Mesangial cell (primary cell): ENCODE results near the gene CCSER1. TPM values are rescaled to one million over a fixed set of nuclear protein-coding genes. Genes with fewer than 3 reads are reported as not detected.

Source experiments
- total RNA-seq: library from RNA; depleted of rRNA; stranded (reverse); fragments of >200 nt; gene quantifications from 2 replicates; pipeline ENCODE4 v1.2.3, GENCODE V29; 2015

Gene CCSER1
- 0.65 and 2.5 TPM in 2 replicates for total RNA-seq

GRCh38 chr4:90127223-90127705 is at the start of gene CCSER1:
TSS of gene CCSER1 (plus strand) at chr4:90127394.

Other genes starting within 250 kb of the CCSER1 start
- gene MMRN1, start 232.5 kb upstream of the CCSER1 start, total RNA-seq: not detected in 2 replicates